ENCODE results near the gene IKZF1.

Gene IKZF1

DNA sequence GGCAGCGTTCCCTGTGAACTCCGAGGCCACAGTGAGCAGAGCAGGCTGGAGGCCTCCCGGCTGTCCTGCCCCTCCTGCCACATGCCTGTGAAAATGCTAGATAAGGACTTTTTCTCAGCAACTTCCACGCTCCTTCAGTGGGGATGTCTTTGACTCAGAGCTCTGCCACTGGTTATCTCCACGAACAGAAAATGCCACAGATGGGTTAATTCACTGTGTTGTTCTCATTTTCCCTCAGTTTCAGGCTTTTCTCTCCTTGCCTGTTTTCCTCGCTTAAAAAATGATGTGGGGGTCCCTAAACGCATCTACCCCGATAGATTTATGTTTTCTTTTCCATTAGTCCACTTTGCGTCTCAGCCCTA, 51.3 kb downstream of the IKZF1 start:
- no peak for DNase-seq (ENCODE audit: low read depth)

DNA sequence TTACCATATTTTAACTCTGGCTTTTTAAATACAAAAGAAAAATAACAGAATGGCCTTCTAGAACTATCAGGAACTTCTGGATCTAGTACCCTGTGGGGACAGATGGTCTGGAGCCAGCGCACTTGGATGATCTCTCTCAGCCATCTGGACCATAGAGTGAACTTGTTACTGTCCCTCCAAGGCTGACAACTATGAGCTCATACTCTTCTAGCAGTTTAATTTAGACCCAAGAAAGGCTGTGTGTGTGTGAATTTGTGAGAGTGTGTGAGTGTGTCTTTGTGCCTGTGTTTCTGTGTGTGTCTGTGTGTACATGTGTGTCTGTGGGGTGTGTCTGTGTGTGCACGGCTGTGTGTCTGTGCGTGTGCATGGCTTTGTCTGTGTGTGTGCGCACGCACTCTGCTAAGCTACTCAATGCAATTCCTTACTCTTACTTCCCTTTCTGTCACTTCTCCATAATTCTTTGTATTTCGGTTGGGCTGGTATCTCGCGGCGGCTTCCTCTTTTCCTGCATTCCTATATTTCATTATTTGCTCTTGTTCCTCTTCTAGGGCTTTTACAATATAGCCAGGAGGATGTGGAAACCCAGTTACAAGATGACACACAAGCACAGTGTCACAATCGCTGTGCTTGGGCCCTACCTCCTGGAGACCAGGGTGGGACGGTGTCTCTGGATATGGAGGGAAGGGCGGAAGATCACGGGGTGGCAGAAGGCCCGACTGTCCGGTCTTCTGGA, 51.9 kb downstream of the IKZF1 start:
- no peak for DNase-seq (ENCODE audit: low read depth)

DNA sequence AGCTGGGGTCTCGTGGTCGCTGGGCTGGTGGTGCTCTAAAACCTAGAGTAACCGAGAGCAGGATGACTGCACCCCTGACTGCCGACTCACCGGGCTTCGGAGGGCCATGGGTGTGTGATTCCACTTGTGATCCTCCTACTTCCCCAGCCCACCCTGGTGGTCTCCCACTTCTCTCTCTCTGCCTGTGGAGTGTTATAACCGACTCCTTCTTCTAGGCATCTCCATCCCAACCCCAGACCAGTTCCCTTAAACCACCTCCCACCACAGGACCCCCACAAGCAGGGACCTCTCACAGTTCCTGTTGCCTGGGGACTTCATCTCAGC, 52.4 kb downstream of the IKZF1 start:
- DNase-seq (ENCODE audit: low read depth) = no peak

DNA sequence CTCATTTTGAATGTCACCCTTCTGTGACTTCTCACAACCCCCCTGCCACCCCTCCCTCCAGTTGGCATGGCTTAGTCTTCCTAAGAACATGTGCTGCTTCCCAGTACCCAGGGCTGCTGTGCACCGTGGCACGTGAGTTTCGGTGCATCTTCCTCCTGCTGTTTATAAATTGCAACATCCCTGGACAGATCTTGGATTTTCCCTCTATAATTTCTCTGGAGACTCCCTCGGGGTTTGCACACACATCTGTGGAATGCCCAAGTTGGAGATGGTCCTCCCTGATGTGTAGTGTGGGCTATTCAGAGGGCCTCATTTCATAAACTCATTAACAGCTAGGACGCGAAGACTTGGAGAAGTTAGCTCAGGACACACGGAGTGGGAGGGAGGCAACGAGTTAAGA, 52.9 kb downstream of the IKZF1 start:
- no peak for DNase-seq (ENCODE audit: low read depth)

DNA sequence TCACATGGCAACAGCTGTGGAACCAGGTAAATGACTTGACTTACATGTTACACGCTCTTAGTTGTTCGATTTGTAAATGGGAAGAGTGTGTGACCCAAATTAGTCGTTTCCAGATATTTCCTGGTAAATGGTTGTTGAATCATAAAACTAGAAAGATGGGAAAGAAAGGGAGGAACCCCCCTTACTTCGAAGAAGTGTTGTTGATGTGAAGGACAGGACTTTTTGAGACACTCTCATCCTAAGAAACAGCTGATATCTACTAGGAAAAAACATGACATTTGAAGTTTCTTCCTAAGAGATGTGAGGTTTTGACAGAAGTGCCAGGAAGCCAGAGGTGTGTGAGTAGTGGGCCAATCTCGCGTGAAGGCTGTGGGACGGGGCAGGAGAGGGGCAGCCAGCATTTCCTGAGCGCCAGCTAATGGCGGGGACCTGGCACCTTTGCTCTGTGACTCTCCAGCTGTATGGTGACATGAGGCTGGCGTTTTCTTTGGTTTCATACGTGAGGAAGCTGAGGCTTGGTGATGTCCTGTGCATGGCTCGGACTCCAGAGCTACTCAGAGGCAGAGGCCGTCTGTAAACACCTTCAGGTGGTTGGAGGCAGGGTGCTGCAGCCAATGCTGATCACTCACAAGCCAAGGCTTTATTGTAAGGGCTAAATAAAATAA, 53.7 kb downstream of the IKZF1 start:
- no peak for DNase-seq (ENCODE audit: low read depth)

DNA sequence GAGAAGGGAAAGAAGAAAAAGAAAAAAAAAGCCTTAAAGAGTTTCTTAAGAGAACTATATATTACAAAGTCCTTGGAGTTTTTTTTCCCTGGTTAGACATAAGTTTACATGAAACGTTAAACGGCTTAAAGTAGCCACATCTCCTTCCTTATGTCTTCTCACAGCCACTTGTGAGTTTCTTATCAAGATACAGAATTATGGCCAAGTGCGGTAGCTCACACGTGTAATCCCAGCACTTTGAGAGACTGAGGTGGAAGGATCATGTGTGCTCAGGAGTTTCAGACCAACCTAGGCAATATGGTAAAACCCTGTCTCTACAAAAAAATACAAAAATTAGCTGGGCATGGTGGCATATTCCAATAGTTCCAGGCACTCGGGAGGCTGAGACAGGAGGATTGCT, 54.3 kb downstream of the IKZF1 start:
- no peak for DNase-seq (ENCODE audit: low read depth)

DNA sequence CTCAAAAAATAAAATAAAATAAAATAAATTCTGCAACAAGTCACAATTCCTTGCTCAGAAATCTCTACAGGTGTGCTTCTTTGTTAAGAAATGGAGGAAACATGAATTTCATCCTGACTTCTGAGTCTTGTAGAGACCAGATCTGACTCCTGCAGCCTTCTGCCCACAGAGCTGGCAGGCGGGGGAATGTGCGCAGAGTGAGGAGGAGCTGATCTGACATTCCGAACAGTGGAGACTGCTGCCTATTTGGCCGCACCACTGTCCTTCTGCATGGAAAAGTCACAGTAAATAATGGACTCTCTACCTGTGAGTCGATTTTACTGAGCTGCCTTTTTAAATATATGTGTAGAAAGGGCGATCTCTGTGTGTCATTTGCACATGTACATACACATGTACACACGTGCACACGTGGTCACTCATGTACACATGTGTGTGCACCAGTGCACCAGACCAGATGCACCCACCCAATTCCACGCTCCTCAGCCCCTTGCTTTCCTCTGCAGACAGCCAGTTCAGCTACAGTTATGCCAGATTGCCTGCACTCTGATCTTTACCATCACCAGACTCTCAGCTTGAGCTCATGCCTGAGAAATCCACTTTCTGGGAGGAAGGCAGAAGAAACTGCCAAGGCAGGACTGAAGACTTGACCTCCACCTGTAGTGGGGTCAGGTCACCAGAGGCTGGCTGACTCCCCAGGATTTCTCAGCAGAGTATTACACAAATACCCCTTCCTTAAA, 54.9 kb downstream of the IKZF1 start:
- no peak for DNase-seq (ENCODE audit: low read depth)

DNA sequence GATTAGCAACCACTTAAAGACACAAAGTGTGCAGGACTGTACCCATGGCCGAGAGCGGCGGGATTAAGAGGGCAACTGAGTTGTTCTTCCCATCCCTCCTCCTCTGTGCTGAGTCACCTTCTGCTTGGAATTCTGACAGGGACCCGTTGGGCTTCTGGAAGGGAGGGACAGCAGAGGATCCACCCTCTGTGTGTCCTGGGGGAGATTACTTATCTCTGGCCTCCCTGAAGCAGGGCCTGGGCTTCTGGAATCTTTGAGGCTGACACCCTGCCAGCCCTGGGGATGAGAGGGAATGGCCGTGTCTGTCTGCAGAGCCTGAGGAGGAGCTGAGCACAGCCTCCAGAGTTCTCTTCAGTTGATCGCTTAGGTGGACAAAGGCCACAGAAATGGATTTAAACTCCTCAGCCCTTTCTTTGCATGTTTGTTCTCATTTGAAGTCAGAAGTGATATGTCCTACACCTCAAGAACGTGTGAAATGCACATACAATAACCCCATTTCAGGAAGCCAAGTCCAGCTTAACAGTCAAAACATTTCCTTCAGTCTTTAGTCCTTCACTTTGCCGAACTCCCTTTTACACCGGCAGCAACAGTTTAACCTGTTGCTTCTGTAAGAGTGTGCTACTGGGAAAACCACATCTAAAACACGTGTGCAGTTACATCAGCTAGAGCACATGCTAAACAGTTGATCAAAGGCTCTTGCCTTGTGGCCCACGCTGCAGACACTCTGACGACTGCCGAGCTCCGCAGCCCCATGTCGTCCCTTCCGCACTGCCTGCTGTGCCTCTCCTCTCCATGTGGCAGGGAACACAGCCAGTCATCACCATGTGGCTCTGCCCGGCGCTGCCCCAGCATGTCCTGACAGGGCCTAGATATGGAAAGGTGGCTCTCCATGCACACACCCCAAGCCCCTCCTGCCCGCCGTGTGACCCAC, 55.7 kb downstream of the IKZF1 start:
- no peak for DNase-seq (ENCODE audit: low read depth)

DNA sequence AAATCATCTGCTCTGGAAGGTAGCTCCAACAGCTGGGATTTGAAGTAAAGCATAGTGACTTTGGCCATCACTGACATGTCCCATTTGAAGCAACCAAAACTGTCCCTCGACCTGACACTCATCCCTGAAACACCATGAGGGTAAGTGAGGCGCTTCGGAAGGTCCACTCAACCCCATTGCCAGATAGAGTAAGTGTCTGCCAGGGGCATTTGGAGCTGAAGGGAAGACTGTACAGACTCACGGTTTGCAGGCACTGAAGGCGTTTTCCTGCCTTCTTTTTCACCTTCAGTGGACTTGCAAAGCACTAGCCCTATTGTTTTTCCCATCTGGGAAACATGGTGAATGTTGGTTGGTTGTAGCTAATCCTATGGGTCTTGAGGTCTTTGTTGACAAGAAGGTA, 57.6 kb downstream of the IKZF1 start:
- DNase-seq (ENCODE audit: low read depth) = no peak

DNA sequence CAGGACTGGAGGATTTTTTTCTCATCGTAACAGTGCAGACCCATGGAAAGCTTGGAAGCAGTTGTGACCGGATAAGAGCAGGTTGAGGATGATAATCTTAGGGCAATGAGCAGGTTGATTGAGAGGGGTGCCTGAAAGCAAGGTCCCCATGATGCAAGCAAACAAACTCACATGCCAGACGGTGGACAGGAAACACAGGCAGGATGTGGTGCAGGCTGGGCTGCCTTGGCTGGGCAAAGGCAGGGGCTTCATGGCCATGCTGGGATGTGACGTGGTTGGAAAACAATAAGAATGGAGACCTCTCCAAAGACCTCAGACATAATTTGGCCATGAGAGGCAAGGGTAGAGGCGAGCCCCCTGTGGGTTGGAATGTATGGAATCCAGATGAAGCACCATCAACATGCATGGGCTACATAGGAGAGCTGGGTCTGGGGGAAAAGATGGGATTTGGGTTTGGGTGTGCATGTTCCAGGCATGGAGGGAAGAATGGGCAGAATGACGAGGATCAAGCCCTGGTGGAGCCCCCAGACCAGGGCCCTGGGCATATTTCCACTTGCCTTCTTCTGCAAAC, 58.3 kb downstream of the IKZF1 start:
- DNase-seq (ENCODE audit: low read depth) = no peak

DNA sequence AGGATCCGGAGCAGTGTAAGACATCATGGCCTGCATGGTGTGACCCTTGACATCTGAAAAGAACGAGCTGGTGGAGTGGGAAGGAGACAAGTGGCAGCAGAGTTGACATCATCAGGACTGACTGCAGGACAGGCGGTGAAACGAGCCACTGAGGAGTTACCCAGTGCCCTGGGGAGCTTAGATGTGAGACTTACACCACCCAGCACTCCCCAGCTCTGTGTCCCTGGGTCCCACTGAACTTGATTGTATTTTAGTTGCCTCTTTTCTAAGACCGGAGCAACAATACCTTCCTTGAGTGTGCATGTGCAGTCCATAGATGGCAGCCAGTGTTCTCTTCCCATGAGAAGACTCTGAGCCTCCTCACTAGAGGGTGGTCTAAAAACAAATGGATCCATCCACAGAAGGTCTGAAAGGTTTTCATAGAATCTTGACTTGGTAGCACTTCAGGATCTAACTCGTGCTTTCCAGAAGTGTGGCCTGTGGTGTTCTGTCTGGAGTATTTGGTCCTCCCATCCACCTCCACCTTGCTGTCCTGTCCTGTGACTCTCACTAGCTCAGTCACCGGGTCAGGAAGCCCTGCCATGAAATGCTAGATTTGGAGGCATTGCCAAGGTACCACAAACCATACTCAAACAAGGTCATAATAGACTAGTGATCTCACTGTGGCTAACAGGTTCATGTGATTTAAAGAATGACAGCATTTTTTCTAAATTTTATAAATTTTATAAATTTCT, 59.0 kb downstream of the IKZF1 start:
- DNase-seq (ENCODE audit: low read depth) = no peak

DNA sequence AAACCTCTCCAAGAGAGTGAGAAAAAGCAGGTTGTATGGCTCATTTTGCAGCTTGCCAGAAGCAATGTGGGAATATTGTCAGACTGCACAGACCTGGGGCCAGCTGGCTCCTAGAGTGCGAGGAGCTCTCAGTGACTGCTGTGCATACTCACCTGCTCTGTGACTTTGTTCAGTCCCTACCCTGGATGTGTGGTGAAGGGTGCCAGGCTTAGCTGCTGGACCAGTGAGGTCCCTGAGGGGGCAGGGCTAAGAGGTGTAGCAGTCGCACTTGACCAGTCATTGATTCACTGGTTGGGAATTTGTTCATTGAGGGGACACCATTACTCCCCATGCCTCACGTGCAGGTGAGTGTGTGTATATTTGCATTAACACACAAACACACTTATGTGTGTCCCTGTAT, 60.1 kb downstream of the IKZF1 start:
- no peak for DNase-seq (ENCODE audit: low read depth)

DNA sequence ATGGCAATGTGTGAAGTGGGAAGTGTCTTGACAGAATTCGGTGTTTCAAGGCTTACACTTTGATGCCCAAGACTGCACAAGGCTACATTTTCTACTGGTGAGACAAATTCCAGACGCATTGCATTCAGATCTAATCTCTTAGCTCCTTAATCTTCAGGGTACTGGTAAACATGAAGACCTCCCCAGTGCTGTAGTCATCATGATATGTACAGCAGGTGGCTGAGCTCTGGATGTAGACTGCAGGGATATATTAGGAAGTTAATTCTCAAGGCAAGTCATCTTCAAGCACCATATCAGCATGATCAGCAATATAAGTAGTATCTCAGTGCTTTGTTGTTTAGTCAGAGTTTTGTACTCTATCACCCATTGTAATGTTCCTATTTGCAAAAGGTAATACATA, 61.8 kb downstream of the IKZF1 start:
- no peak for DNase-seq (ENCODE audit: low read depth)

DNA sequence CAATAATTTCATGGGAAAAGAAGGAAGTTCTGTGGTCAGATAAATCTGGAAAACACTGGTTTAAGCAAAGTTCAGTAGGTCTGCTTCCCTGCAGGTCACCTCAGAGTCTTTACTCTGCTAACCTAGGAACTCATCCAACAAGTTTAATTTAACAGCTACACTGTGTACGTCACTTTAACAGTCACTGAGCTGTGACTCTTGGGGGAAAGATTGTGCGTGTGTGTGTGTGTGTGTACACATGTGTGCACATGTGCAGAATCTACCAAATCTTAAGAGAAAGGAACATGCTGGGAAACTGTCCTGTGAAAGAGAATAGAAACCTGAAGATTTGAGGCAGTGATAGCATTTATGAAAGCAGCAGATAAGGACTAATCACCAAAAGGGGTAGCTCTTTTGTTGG, 62.6 kb downstream of the IKZF1 start:
- no peak for DNase-seq (ENCODE audit: low read depth)

DNA sequence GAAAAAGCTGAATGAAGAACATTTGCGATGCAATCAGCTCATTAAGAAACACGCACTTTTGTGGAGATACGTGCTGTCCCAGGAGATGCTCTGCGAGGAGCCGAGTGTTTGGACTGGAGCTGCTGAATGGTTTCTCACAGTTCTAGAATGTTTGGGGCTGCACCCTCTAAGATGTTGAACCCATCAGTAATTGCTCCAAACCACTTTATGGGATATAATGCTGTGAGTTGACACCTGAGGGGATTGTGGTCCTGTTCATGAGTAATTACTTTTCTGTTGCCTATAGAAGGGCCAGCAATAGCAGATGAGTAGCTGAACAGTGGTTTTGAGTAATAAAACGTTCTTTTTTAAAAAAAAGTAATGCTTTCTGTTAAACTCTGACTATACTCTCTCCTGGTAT, 63.1 kb downstream of the IKZF1 start:
- no peak for DNase-seq (ENCODE audit: low read depth)

DNA sequence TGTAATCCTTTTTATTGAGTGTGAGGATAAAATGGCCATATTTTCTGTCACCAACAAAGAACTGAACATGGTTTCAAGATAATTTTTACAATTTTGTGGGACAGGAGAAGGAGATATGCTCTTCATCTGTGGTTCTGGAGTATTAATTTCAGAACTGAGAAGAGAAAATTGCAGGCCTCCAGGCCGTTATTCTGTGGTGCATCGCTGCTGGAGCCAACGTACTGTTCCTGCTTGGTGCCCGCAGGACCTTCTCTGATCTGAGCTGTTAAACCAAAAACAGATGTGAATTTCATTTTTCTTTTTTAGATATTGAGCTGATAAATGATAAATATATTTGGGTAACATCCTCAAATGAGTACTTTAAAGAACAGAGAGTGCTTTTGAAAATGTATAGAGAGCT, 63.9 kb downstream of the IKZF1 start:
- DNase-seq (ENCODE audit: low read depth) = no peak

DNA sequence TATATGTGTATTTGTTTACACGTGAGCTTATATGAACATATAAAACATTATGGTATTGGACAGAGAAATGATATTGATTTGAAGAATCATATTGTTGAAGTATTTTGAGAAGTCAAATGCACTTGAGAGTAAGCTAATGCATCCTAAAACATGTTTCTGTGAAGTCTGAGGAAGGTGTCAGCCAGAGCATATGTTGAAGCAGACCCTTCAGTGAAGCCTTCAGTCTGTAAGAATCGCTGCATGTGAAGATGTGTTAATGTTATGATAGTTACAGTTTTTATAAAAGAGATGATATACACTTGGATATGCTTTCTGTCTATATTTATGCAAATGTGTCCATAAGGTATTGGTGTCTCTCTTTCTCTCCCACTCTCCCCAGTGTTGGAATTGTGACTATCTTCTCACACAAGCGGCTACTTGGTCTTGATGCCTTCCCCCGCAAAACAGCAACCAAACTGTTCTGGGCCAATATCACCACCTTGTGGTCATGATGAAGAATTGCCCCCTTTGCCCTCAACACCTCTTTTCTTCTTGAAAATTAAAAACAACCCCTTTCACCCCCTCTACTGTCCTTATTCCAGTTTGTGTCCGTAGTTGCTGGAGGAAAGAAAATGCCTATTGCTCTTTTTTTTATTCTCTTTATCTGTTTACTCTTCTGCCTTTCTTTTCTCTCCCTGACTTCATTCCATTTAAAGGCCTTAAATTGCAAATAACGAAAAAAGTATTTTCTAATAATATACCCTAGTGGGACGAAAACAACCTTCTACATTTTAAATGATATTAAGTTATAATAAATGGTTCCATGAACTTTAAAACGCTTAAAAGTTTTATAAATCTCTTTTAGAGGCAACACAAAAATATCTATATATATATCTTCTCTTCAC, 64.9 kb downstream of the IKZF1 start:
- DNase-seq (ENCODE audit: low read depth) = no peak

DNA sequence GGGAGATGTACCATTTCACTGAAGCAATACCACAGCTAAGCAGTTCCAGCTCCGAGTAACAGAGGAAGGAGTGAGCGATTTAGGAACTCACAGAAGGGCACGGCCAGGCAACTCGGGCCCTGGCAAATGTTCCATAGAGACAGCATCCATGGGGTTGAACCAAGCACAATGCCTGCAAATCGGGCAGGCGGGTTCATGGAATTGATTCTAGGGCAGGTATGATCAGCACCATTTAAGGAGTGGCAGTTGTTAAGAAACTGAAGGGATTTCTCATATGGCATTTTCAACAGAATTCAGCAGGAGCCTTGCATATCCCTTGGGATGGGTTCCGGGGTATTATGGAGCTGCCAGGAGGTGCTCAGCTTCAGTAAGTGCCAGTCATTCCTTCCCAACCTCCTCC, 66.4 kb downstream of the IKZF1 start:
- DNase-seq (ENCODE audit: low read depth) = no peak

DNA sequence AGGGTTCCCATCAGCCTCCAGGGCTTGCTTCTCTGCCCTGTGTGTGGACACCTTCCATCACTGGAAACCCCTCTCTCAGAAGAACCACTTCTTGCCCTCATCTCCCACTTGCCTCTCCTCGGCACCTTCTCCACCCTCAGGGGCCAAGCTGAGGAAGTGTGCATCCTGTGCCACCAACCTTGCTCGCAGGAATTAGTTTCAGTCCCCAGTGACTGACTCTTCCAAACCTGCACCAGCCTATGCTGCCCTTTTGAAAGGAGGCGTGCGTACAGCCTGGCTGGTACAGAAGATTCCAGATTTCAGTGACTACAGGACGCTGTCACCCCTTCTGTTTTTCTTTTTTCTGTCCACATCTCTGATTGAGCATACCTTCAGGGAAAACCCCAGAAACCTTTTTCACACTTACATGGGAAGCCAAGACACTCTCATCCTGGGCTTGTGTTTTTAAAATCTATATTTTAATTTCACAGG, 67.1 kb downstream of the IKZF1 start:
- no peak for DNase-seq (ENCODE audit: low read depth)

DNA sequence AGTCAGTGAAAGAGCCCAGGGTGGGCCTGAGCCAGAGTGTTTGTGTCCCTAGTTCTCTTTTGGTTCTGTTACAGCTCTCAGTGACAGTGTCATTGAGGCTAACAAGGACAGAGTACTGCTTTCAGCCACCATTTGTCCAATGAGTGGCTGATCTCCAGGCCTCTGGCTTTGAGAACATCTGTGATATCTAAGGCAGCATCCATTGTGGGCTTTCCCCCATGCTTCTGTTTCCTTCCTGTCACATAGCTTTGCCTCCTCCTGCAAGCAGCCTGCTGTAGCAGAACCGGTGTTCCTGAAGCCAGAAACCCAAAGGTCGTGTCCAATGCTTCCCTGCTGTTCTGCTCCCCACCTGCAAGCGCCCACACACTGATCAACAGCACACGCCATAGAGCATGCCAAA, 68.4 kb downstream of the IKZF1 start:
- DNase-seq (ENCODE audit: low read depth) = no peak
